Neuron (in vitro differentiated cells): ENCODE results near the gene ZC3HAV1.
"Not testable (repeated sequence)": the region's sequence is repeated elsewhere in the genome, so short reads cannot be mapped to it uniquely, and the experiment has no call there.

Experiments used
- H2AFZ ChIP-seq: one replicate; pipeline ENCODE4 v1.6.1; 2013; ENCODE audit warnings: low read depth, mild to moderate bottlenecking, inconsistent platforms, low read length, moderate library complexity
- H3K27me3 ChIP-seq: one replicate; pipeline ENCODE4 v1.6.1; 2013; ENCODE audit warnings: low read length; ENCODE audit not compliant: insufficient read depth
- H3K36me3 ChIP-seq: one replicate; pipeline ENCODE4 v1.6.1; 2013; ENCODE audit warnings: low read length; ENCODE audit not compliant: insufficient read depth
- H3K4me1 ChIP-seq: one replicate; pipeline ENCODE4 v1.6.1; 2013; ENCODE audit warnings: low read length; ENCODE audit not compliant: insufficient read depth
- H3K4me3 ChIP-seq: 2 replicates; pipeline ENCODE4 v1.5.1; 2013; ENCODE audit warnings: mild to moderate bottlenecking, low read length, moderate library complexity
- H3K9me3 ChIP-seq: one replicate; pipeline ENCODE4 v1.6.1; 2013; ENCODE audit warnings: low read length

Gene ZC3HAV1

GRCh38 chr7:139092090-139092796, 17.3 kb downstream of the ZC3HAV1 start:
- no peak overlapping the region for H2AFZ ChIP-seq
- H3K4me3 ChIP-seq = no peak overlapping the region
- H3K4me1 ChIP-seq = no peaks in the 10 kb centered on the region
- H3K36me3 ChIP-seq = peaks cover 5% of the 10 kb centered on the region
- no peaks in the 10 kb centered on the region for H3K27me3 ChIP-seq
- H3K9me3 ChIP-seq = peaks cover 5% of the 10 kb centered on the region

DNA sequence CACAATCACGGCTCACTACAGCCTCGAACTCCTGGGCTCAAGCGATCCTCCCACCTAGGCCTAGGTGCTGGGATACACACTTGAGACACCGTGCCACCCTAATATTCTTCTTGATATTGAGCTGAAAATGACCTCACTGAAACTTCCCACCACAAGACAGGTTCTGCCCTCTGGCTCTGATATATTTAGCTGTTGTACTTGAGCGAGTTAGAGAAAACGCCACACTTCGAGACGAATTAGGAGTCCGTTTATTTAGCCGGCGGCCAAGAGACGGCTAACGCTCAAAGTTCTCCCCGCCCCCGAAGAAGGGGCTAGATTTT, 17.9 kb downstream of the ZC3HAV1 start:
- Histone ChIP-seq H3K27me3 (no peaks in the 10 kb centered on the region), H3K9me3 (peaks cover 5% of the 10 kb centered on the region), H3K4me3 (no peak overlapping the region), H2AFZ (no peak overlapping the region), H3K36me3 (peaks cover 5% of the 10 kb centered on the region), H3K4me1 (no peaks in the 10 kb centered on the region)

GRCh38 chr7:139089118-139089517, 20.4 kb downstream of the ZC3HAV1 start:
- H2AFZ ChIP-seq = no peak overlapping the region
- H3K4me3 ChIP-seq = no peak overlapping the region
- H3K9me3 ChIP-seq = peaks cover 5% of the 10 kb centered on the region
- no peaks in the 10 kb centered on the region for H3K4me1 ChIP-seq
- H3K27me3 ChIP-seq = no peaks in the 10 kb centered on the region
- peaks cover 5% of the 10 kb centered on the region for H3K36me3 ChIP-seq

DNA sequence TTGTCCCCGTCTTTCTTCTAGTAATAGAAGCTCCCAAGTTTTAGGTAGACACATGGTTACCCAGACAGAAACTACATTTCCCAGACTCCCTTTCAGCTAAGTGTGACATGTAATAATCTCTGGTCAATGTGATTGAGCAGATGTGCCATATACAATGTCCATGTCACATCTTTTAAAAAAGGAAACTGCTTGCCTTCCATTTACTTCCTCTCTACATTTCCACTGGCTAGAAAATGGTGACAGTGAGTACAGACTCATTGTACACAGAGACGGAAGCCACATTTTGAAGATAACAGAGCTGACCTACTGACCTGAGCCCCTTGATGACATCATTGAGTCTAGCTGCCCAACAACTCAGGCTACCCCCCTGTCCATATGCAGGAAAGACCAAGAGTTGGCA, 21.3 kb downstream of the ZC3HAV1 start:
- H3K4me1 ChIP-seq = no peaks in the 10 kb centered on the region
- H3K36me3 ChIP-seq = peaks cover 10% of the 10 kb centered on the region
- H2AFZ ChIP-seq = no peak overlapping the region
- H3K27me3 ChIP-seq = no peaks in the 10 kb centered on the region
- H3K9me3 ChIP-seq = peaks cover 5% of the 10 kb centered on the region
- H3K4me3 ChIP-seq = no peak overlapping the region

- Histone ChIP-seq H3K27me3 (no peaks in the 10 kb centered on the region), H3K4me3 (no peak overlapping the region), H3K9me3 (peaks cover 5% of the 10 kb centered on the region), H2AFZ (no peak overlapping the region), H3K4me1 (no peaks in the 10 kb centered on the region), H3K36me3 (peaks cover 10% of the 10 kb centered on the region)
Measured at GRCh38 chr7:139087212-139087611, 22.3 kb downstream of the ZC3HAV1 start.

DNA sequence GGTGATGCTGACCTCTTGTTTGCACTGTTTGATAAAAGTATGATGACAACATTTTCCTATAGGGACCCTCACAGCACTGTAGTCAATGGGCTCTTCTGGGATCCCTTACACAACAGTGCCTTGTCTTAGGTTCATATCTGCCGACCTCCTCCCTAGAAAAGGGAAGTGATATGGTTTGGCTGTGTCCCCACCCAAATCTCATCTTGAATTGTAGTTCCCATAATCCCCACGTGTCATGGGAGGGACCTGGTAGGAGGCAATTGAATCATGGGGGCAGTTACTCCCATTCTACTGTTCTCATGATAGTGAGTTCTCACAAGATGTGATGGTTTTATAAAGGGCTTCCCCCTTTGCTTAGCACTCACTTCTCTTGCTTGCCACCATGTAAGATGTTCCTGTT, 23.1 kb downstream of the ZC3HAV1 start:
- H3K27me3 ChIP-seq = no peaks in the 10 kb centered on the region

GRCh38 chr7:139084709-139085108, 24.8 kb downstream of the ZC3HAV1 start:
- Histone ChIP-seq H2AFZ (no peak overlapping the region), H3K27me3 (no peaks in the 10 kb centered on the region), H3K4me1 (no peaks in the 10 kb centered on the region), H3K9me3 (peaks cover 5% of the 10 kb centered on the region), H3K4me3 (no peak overlapping the region), H3K36me3 (peaks cover 11% of the 10 kb centered on the region)

More for the DNA sequence above, 23.1 kb downstream of the ZC3HAV1 start:
- H3K4me3 ChIP-seq = no peak overlapping the region
- no peaks in the 10 kb centered on the region for H3K4me1 ChIP-seq
- H2AFZ ChIP-seq = no peak overlapping the region
- peaks cover 10% of the 10 kb centered on the region for H3K36me3 ChIP-seq
- peaks cover 5% of the 10 kb centered on the region for H3K9me3 ChIP-seq

- Histone ChIP-seq H3K36me3 (peaks cover 10% of the 10 kb centered on the region), H3K27me3 (no peaks in the 10 kb centered on the region), H3K4me3 (no peak overlapping the region), H3K9me3 (no peaks in the 10 kb centered on the region), H3K4me1 (no peaks in the 10 kb centered on the region), H2AFZ (no peak overlapping the region)
Measured at GRCh38 chr7:139081584-139081983, 27.9 kb downstream of the ZC3HAV1 start.

DNA sequence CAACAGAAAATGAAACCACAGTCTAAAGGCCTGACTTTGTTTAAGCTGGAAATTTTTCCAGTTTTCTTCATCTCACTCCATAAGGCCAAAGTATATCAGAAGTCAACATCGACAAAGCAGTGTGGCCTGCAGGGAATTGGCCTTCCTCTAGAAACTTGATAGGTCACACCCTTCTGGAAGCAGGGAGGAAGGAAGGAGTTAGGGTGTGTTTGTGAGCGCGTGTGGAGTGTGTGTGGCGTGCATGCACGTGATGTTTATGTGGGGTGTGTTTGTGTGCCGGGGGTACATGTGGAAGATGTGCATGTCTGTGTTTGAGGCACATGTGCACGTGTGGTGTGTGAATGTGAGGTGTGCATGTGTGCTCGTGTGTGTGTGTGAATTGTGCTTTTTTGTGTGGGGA, 28.6 kb downstream of the ZC3HAV1 start:
- Histone ChIP-seq H3K27me3 (no peaks in the 10 kb centered on the region), H3K4me1 (no peaks in the 10 kb centered on the region), H3K4me3 (no peak overlapping the region), H3K9me3 (no peaks in the 10 kb centered on the region), H3K36me3 (peaks cover 10% of the 10 kb centered on the region), H2AFZ (no peak overlapping the region)

GRCh38 chr7:139079861-139080260, 29.7 kb downstream of the ZC3HAV1 start:
- Histone ChIP-seq H3K36me3 (peaks cover 10% of the 10 kb centered on the region), H3K4me3 (no peak overlapping the region), H3K9me3 (no peaks in the 10 kb centered on the region), H2AFZ (no peak overlapping the region), H3K4me1 (peaks cover under 1% of the 10 kb centered on the region), H3K27me3 (no peaks in the 10 kb centered on the region)

DNA sequence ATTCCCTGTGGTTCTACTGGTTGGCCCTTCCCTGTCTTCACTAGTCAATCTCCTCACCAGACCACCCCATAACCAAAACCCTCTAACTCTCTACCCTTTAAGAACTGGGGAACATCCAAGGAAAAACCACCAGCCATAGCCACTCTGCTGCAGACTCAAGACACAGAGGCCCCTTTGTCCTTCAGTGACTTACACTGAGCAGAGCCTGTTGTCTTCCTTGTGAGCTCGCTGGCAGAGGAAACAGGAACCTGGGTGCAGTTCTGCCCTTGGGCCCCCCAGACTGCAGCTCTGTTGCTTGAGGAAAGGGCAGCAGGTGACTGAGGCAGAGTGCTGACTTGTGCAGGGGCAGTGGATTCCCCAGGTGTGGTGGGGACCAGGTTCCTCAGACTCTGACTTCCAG, 30.6 kb downstream of the ZC3HAV1 start:
- peaks cover 8% of the 10 kb centered on the region for H3K36me3 ChIP-seq
- H3K27me3 ChIP-seq = no peaks in the 10 kb centered on the region
- H3K4me1 ChIP-seq = peaks cover 2% of the 10 kb centered on the region
- no peaks in the 10 kb centered on the region for H3K9me3 ChIP-seq
- no peak overlapping the region for H2AFZ ChIP-seq
- no peak overlapping the region for H3K4me3 ChIP-seq

DNA sequence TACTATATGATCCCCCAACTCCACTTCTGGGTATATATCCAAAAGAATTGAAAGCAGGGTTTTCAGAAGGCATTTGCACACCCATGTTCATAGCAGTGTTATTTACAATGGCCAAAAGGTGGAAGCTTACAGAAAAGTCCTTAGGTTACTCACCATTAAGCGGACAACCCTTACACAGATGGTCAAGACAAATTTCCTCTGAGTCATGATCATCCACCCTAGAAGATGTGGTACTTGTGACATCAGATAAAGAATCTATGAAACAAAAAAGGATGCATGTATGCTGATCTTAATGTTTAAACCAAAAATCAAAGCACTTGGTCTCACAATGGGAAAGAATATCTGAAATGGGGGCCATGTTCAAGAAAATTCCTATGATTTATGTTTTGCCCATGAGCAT, 31.1 kb downstream of the ZC3HAV1 start:
- Histone ChIP-seq H3K4me1 (peaks cover 2% of the 10 kb centered on the region), H3K9me3 (no peaks in the 10 kb centered on the region), H3K4me3 (no peak overlapping the region), H2AFZ (no peak overlapping the region), H3K27me3 (no peaks in the 10 kb centered on the region), H3K36me3 (peaks cover 5% of the 10 kb centered on the region)

- not testable (repeated sequence) for H3K9me3 ChIP-seq, H3K4me3 ChIP-seq, H3K4me1 ChIP-seq, H3K27me3 ChIP-seq, H2AFZ ChIP-seq, H3K36me3 ChIP-seq
Measured at GRCh38 chr7:139077706-139078105, 31.8 kb downstream of the ZC3HAV1 start.
